HL-60 (cell line): ENCODE measurements around the gene INSC.

Source experiments
- DNase-seq, 2 experiments: peaks; one replicate each; pipeline ENCODE4 v3.0.0-alpha.2; 2010 to 2020; ENCODE audit warnings: low read depth in 1 of 2, low spot score in 1 of 2
- H3K27ac ChIP-seq: fragments of 250-450 bp; sonication (Bioruptor Pico); replicated peaks from 2 replicates; pipeline ENCODE4 v1.5.1; 2020; ENCODE audit warnings: mild to moderate bottlenecking, moderate library complexity
- H3K27me3 ChIP-seq: fragments of 250-450 bp; sonication (Bioruptor Pico); 2 replicates; pipeline ENCODE4 v1.5.1; 2021; ENCODE audit warnings: mild to moderate bottlenecking, moderate library complexity; ENCODE audit not compliant: insufficient read depth, poor library complexity, severe bottlenecking
- H3K4me3 ChIP-seq: replicated peaks from 2 replicates; pipeline ENCODE4 v1.5.1; 2011; ENCODE audit warnings: mild to moderate bottlenecking, control low read depth, low read length; ENCODE audit not compliant: insufficient read depth
- CTCF ChIP-seq: IDR thresholded peaks from one replicate; pipeline ENCODE4 v1.5.1; 2011; ENCODE audit warnings: low read length, control low read depth, inconsistent platforms; ENCODE audit not compliant: insufficient read depth
- GABPA ChIP-seq: IDR thresholded peaks from 2 replicates; pipeline ENCODE4 v1.6.1; 2012; ENCODE audit warnings: low read depth
- POLR2AphosphoS5 ChIP-seq: IDR thresholded peaks from 2 replicates; pipeline ENCODE4 v1.6.1; 2012; ENCODE audit warnings: low read depth
- REST ChIP-seq: IDR thresholded peaks from 2 replicates; pipeline ENCODE4 v1.6.1; 2012; ENCODE audit warnings: low read depth; ENCODE audit not compliant: insufficient replicate concordance
- SPI1 ChIP-seq: IDR thresholded peaks from 2 replicates; pipeline ENCODE4 v1.6.1; 2012; ENCODE audit warnings: low read depth, mild to moderate bottlenecking, borderline replicate concordance

Gene INSC

GRCh38 chr11:15139096-15139770, 24.5 kb downstream of the INSC start:
- H3K27ac ChIP-seq, result no peak overlapping the region
- TF ChIP-seq SPI1 (no peak), POLR2AphosphoS5 (no peak), CTCF (no peak), REST (no peak), GABPA (no peak)
- H3K27me3 ChIP-seq, result peaks cover 2% of the 10 kb centered on the region
- DNase-seq, result no peak
- H3K4me3 ChIP-seq, result no peak overlapping the region

GRCh38 chr11:15139958-15140659, 25.4 kb downstream of the INSC start:
- H3K27me3 ChIP-seq, result peaks cover 2% of the 10 kb centered on the region
- H3K27ac ChIP-seq, result no peak overlapping the region
- TF ChIP-seq SPI1 (no peak), GABPA (no peak), REST (no peak), CTCF (no peak), POLR2AphosphoS5 (no peak)
- DNase-seq, result no peak
- no peak overlapping the region for H3K4me3 ChIP-seq

GRCh38 chr11:15141381-15141780, 26.7 kb downstream of the INSC start:
- H3K27me3 ChIP-seq, result peaks cover 2% of the 10 kb centered on the region
- no peak for TF ChIP-seq SPI1
- TF ChIP-seq POLR2AphosphoS5, result no peak
- TF ChIP-seq CTCF, result no peak
- TF ChIP-seq GABPA, result no peak
- no peak for TF ChIP-seq REST
- no peak for DNase-seq
- no peak overlapping the region for H3K27ac ChIP-seq
- no peak overlapping the region for H3K4me3 ChIP-seq
